SU-DHL-6 (cell line): ENCODE results near the gene KCNH1.

Source experiments
- H2AFZ ChIP-seq: fragments of 200-600 bp; sonication (generic); 2 replicates; pipeline ENCODE4 v1.6.1; 2014; ENCODE audit warnings: low read depth, mild to moderate bottlenecking, moderate library complexity, mixed read lengths, antibody characterized with exemption, low read length; ENCODE audit not compliant: severe bottlenecking
- H3F3A ChIP-seq: fragments of 200-600 bp; shearing (Covaris generic); 2 replicates; pipeline ENCODE4 v1.6.0; 2016; ENCODE audit warnings: antibody characterized with exemption, mild to moderate bottlenecking; ENCODE audit not compliant: insufficient read depth
- H3K27ac ChIP-seq: fragments of 200-600 bp; sonication (generic); 2 replicates; pipeline ENCODE4 v1.5.1; 2016; ENCODE audit warnings: low read depth, mild to moderate bottlenecking, low read length, moderate library complexity, mixed read lengths
- H3K27me3 ChIP-seq: fragments of 200-600 bp; sonication (generic), shearing (Covaris generic); 2 replicates; pipeline ENCODE4 v1.6.0; 2014; ENCODE audit warnings: mild to moderate bottlenecking, low read length
- H3K36me3 ChIP-seq: fragments of 200-600 bp; sonication (generic); 2 replicates; pipeline ENCODE4 v1.6.1; 2014; ENCODE audit warnings: mild to moderate bottlenecking, low read length, mixed read lengths
- H3K4me2 ChIP-seq: fragments of 300-600, 200-600 bp; shearing (Covaris generic), sonication (generic); 2 replicates; pipeline ENCODE4 v1.6.0; 2014; ENCODE audit warnings: low read length, low read depth, mild to moderate bottlenecking; ENCODE audit not compliant: poor library complexity, severe bottlenecking
- H3K4me3 ChIP-seq: fragments of 200-600 bp; sonication (generic); 2 replicates; pipeline ENCODE4 v1.5.1; 2014; ENCODE audit warnings: antibody characterized with exemption, low read length, mild to moderate bottlenecking, mixed read lengths; ENCODE audit not compliant: insufficient read depth, poor library complexity, severe bottlenecking
- H3K79me2 ChIP-seq: fragments of 200-600 bp; sonication (generic); 2 replicates; pipeline ENCODE4 v1.6.1; 2014; ENCODE audit warnings: mild to moderate bottlenecking, low read length, moderate library complexity; ENCODE audit not compliant: insufficient read depth
- H3K9ac ChIP-seq: fragments of 200-600 bp; sonication (generic); 2 replicates; pipeline ENCODE4 v1.7.0; 2014; ENCODE audit warnings: mild to moderate bottlenecking, low read length
- H3K9me2 ChIP-seq: fragments of 200-600 bp; sonication (generic); replicated peaks from 2 replicates; pipeline ENCODE4 v1.6.1; 2014; ENCODE audit warnings: low read length; ENCODE audit not compliant: insufficient read depth
- H3K9me3 ChIP-seq: fragments of 200-600 bp; sonication (generic); 2 replicates; pipeline ENCODE4 v1.6.1; 2014; ENCODE audit warnings: low read length, mixed read lengths; ENCODE audit not compliant: insufficient read depth
- H4K20me1 ChIP-seq: fragments of 200-600 bp; sonication (generic); 2 replicates; pipeline ENCODE4 v1.6.1; 2014; ENCODE audit warnings: low read depth, mild to moderate bottlenecking, antibody characterized with exemption, low read length, moderate library complexity, mixed read lengths
- CTCF ChIP-seq: fragments of 200-600 bp; sonication (generic); IDR thresholded peaks from one replicate; pipeline ENCODE4 v1.5.1; 2017; ENCODE audit warnings: antibody characterized with exemption, mild to moderate bottlenecking, low read length, moderate library complexity; ENCODE audit not compliant: insufficient read depth, poor library complexity, severe bottlenecking
- EZH2phosphoT487 ChIP-seq: fragments of 200-600 bp; sonication (generic), shearing (Covaris generic); conservative IDR thresholded peaks from 2 replicates; pipeline ENCODE4 v1.6.1; 2018; ENCODE audit warnings: mild to moderate bottlenecking, antibody characterized with exemption, low read length, moderate library complexity, mixed read lengths

KCNH1 gene

GRCh38 chr1:210731193-210731592 lies 402.8 kb downstream of the KCNH1 start:
- H3K27ac ChIP-seq: no peak overlapping the region
- TF ChIP-seq CTCF: no peak
- no peak for TF ChIP-seq EZH2phosphoT487

GRCh38 chr1:210730023-210730422 lies 403.9 kb downstream of the KCNH1 start:
- Histone ChIP-seq H3K27me3 (no peaks in the 10 kb centered on the region), H3K9me2 (no peaks in the 10 kb centered on the region), H3K4me3 (no peak overlapping the region), H3K36me3 (no peaks in the 10 kb centered on the region), H3F3A (no peaks in the 10 kb centered on the region), H4K20me1 (no peaks in the 10 kb centered on the region), H3K9me3 (no peaks in the 10 kb centered on the region), H2AFZ (no peak overlapping the region), H3K27ac (no peak overlapping the region), H3K79me2 (no peaks in the 10 kb centered on the region), H3K4me2 (no peak overlapping the region), H3K9ac (no peak overlapping the region)
- TF ChIP-seq EZH2phosphoT487 (no peak), CTCF (no peak)

More at GRCh38 chr1:210731193-210731592, 402.8 kb downstream of the KCNH1 start:
- H3K36me3 ChIP-seq: no peaks in the 10 kb centered on the region
- H2AFZ ChIP-seq: no peak overlapping the region
- H3K9me2 ChIP-seq: no peaks in the 10 kb centered on the region
- H3K27me3 ChIP-seq: no peaks in the 10 kb centered on the region
- no peak overlapping the region for H3K4me2 ChIP-seq
- H3K79me2 ChIP-seq: no peaks in the 10 kb centered on the region
- no peaks in the 10 kb centered on the region for H3K9me3 ChIP-seq
- no peaks in the 10 kb centered on the region for H3F3A ChIP-seq
- no peaks in the 10 kb centered on the region for H4K20me1 ChIP-seq
- no peak overlapping the region for H3K9ac ChIP-seq
- H3K4me3 ChIP-seq: no peak overlapping the region

GRCh38 chr1:210728437-210729149 lies 405.4 kb downstream of the KCNH1 start:
- no peaks in the 10 kb centered on the region for H3K36me3 ChIP-seq
- H2AFZ ChIP-seq: no peak overlapping the region
- no peak overlapping the region for H3K4me2 ChIP-seq
- H3K9me2 ChIP-seq: no peaks in the 10 kb centered on the region
- no peak for TF ChIP-seq EZH2phosphoT487
- TF ChIP-seq CTCF: no peak
- no peaks in the 10 kb centered on the region for H4K20me1 ChIP-seq
- no peak overlapping the region for H3K27ac ChIP-seq
- H3K27me3 ChIP-seq: no peaks in the 10 kb centered on the region
- H3K79me2 ChIP-seq: no peaks in the 10 kb centered on the region
- no peaks in the 10 kb centered on the region for H3K9me3 ChIP-seq
- H3K9ac ChIP-seq: no peak overlapping the region
- no peaks in the 10 kb centered on the region for H3F3A ChIP-seq
- no peak overlapping the region for H3K4me3 ChIP-seq
